Neural progenitor cell (in vitro differentiated cells): Measurements from ENCODE around the gene OGFOD1. TPM values are rescaled to one million over a fixed set of nuclear protein-coding genes. Genes with fewer than 3 reads are reported as not detected.

ENCODE experiments used
- DNase-seq: peaks from one replicate; pipeline ENCODE4 v3.0.0-alpha.2; 2016; ENCODE audit warnings: low spot score
- H2AFZ ChIP-seq: fragments of 200-600 bp; sonication (generic); replicated peaks from 2 replicates; pipeline ENCODE4 v1.6.1; 2016; ENCODE audit warnings: antibody characterized with exemption
- H3F3A ChIP-seq: fragments of 200-600 bp; sonication (generic); 2 replicates; pipeline ENCODE4 v1.6.1; 2016; ENCODE audit warnings: antibody characterized with exemption, low read depth
- H3K27ac ChIP-seq: fragments of 200-600 bp; sonication (generic); 2 replicates; pipeline ENCODE4 v1.5.1; 2016; ENCODE audit warnings: mild to moderate bottlenecking
- H3K27me3 ChIP-seq: fragments of 200-600 bp; sonication (generic); 2 replicates; pipeline ENCODE4 v1.6.1; 2016; ENCODE audit warnings: mild to moderate bottlenecking, moderate library complexity
- H3K36me3 ChIP-seq: fragments of 200-600 bp; sonication (generic); 2 replicates; pipeline ENCODE4 v1.5.1; 2016
- H3K4me1 ChIP-seq: fragments of 200-600 bp; sonication (generic); 2 replicates; pipeline ENCODE4 v1.6.1; 2016; ENCODE audit warnings: mixed run types
- H3K4me2 ChIP-seq: fragments of 200-600 bp; sonication (generic); 2 replicates; pipeline ENCODE4 v1.6.1; 2016
- H3K4me3 ChIP-seq: fragments of 200-600 bp; sonication (generic); 2 replicates; pipeline ENCODE4 v1.5.1; 2016
- H3K79me2 ChIP-seq: fragments of 200-600 bp; sonication (generic); 2 replicates; pipeline ENCODE4 v1.6.1; 2016; ENCODE audit warnings: low read depth
- H3K9ac ChIP-seq: fragments of 200-600 bp; sonication (generic); 2 replicates; pipeline ENCODE4 v1.6.1; 2016
- H3K9me3 ChIP-seq: fragments of 200-600 bp; sonication (generic); 2 replicates; pipeline ENCODE4 v1.5.1; 2016; ENCODE audit warnings: low read depth
- H4K20me1 ChIP-seq: fragments of 200-600 bp; sonication (generic); 2 replicates; pipeline ENCODE4 v1.6.1; 2016; ENCODE audit warnings: low read depth
- H3K27ac Mint-ChIP-seq: 3 replicates; pipeline ENCODE4 v1.8.0; 2021; ENCODE audit warnings: mixed read lengths
- H3K27me3 Mint-ChIP-seq: 2 replicates; pipeline ENCODE4 v1.8.0; 2022; ENCODE audit warnings: low read depth, mild to moderate bottlenecking, inconsistent platforms, moderate library complexity, mixed read lengths; ENCODE audit not compliant: insufficient read depth
- H3K36me3 Mint-ChIP-seq: 3 replicates; pipeline ENCODE4 v1.8.0; 2021; ENCODE audit warnings: mixed read lengths
- H3K4me1 Mint-ChIP-seq: 3 replicates; pipeline ENCODE4 v1.8.0; 2021; ENCODE audit warnings: mixed read lengths
- H3K4me3 Mint-ChIP-seq: 3 replicates; pipeline ENCODE4 v1.8.0; 2021; ENCODE audit warnings: mild to moderate bottlenecking, moderate library complexity, mixed read lengths
- H3K9me3 Mint-ChIP-seq: 3 replicates; pipeline ENCODE4 v1.8.0; 2020; ENCODE audit warnings: mixed read lengths
- EZH2 ChIP-seq: fragments of 200-600 bp; sonication (generic); IDR thresholded peaks from 2 replicates; pipeline ENCODE4 v1.6.1; 2017; ENCODE audit warnings: antibody characterized with exemption, mild to moderate bottlenecking, moderate library complexity
- EZH2phosphoT487 ChIP-seq: fragments of 200-600 bp; sonication (generic); IDR thresholded peaks from 2 replicates; pipeline ENCODE4 v1.6.1; 2017; ENCODE audit warnings: antibody characterized with exemption
- total RNA-seq: library from RNA; depleted of rRNA; stranded (reverse); fragments of >200 nt; gene quantifications from 2 replicates; pipeline ENCODE4 v1.2.3, GENCODE V29; 2015; ENCODE audit warnings: low replicate concordance
- TF ChIP-seq, protein P1 (sequence below): fragments of 200-600 bp; sonication (generic); IDR thresholded peaks from 2 replicates; pipeline ENCODE4 v1.5.1; 2017; ENCODE audit warnings: antibody characterized with exemption, mild to moderate bottlenecking

The OGFOD1 gene
- total RNA-seq, 1 donor from 2014 or later = 73.4 TPM

DNA sequence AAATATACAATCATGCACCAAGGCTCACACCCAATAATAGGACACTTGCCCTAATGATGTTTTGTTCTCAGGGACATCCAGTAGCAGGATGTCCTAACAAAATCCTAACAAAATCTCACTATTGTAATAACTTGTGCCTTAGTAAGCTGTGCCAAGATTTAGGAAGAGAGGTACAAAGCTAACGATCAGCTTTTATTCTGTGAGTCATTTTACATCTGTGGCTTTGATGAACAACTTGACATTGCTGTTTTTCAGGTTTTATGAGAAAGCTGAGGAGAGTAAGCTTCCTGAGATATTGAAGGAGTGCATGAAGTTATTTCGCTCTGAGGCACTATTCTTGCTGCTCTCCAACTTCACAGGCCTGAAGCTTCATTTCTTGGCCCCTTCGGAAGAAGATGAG is 18.9 kb downstream of the OGFOD1 start:
- H3K9ac ChIP-seq = no peak overlapping the region
- H3K4me1 ChIP-seq = no peaks in the 10 kb centered on the region
- no peak overlapping the region for H3K4me3 ChIP-seq
- DNase-seq = no peak
- H3K27ac ChIP-seq = no peak overlapping the region
- H3K79me2 ChIP-seq = no peaks in the 10 kb centered on the region
- Mint-ChIP-seq H3K9me3 (no peaks in the 10 kb centered on the region), H3K36me3 (peaks cover 37% of the 10 kb centered on the region), H3K4me1 (peaks cover 7% of the 10 kb centered on the region), H3K4me3 (no peak overlapping the region), H3K27me3 (no peaks in the 10 kb centered on the region), H3K27ac (no peak overlapping the region)
- no peaks in the 10 kb centered on the region for H4K20me1 ChIP-seq
- H3F3A ChIP-seq = no peaks in the 10 kb centered on the region
- TF ChIP-seq EZH2phosphoT487 (no peak), EZH2 (no peak)
- TF ChIP-seq, protein P1, sequence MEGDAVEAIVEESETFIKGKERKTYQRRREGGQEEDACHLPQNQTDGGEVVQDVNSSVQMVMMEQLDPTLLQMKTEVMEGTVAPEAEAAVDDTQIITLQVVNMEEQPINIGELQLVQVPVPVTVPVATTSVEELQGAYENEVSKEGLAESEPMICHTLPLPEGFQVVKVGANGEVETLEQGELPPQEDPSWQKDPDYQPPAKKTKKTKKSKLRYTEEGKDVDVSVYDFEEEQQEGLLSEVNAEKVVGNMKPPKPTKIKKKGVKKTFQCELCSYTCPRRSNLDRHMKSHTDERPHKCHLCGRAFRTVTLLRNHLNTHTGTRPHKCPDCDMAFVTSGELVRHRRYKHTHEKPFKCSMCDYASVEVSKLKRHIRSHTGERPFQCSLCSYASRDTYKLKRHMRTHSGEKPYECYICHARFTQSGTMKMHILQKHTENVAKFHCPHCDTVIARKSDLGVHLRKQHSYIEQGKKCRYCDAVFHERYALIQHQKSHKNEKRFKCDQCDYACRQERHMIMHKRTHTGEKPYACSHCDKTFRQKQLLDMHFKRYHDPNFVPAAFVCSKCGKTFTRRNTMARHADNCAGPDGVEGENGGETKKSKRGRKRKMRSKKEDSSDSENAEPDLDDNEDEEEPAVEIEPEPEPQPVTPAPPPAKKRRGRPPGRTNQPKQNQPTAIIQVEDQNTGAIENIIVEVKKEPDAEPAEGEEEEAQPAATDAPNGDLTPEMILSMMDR = no peak
- H3K27me3 ChIP-seq = no peaks in the 10 kb centered on the region
- no peaks in the 10 kb centered on the region for H3K9me3 ChIP-seq
- H3K4me2 ChIP-seq = no peak overlapping the region
- H2AFZ ChIP-seq = no peak overlapping the region
- peaks cover 18% of the 10 kb centered on the region for H3K36me3 ChIP-seq

DNA sequence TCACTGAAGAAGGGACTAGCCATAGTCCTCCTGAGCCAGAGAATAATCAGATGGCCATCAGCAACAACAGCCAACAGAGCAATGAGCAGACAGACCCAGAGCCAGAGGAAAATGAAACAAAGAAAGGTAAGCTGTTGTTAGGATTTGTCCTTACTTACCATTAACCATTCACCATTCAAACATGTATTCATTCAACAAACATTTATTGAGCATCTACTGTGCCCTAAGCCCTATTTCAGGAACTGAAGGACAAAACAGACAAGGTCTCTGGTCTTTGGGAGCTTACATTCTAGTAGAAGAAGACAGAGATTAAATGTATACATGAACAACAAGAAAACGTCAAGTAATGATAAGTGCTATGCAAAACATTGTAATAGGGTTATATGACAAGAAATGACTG is 19.3 kb downstream of the OGFOD1 start:
- H3F3A ChIP-seq = no peaks in the 10 kb centered on the region
- Mint-ChIP-seq H3K9me3 (no peaks in the 10 kb centered on the region), H3K4me3 (no peak overlapping the region), H3K27me3 (no peaks in the 10 kb centered on the region), H3K27ac (no peak overlapping the region), H3K36me3 (peaks cover 36% of the 10 kb centered on the region), H3K4me1 (peaks cover 11% of the 10 kb centered on the region)
- no peaks in the 10 kb centered on the region for H3K9me3 ChIP-seq
- H3K27me3 ChIP-seq = no peaks in the 10 kb centered on the region
- H3K79me2 ChIP-seq = no peaks in the 10 kb centered on the region
- no peaks in the 10 kb centered on the region for H4K20me1 ChIP-seq
- TF ChIP-seq, protein P1 = no peak
- TF ChIP-seq EZH2 (no peak), EZH2phosphoT487 (no peak)
- no peak overlapping the region for H3K27ac ChIP-seq
- no peak overlapping the region for H3K9ac ChIP-seq
- H2AFZ ChIP-seq = no peak overlapping the region
- peaks cover 18% of the 10 kb centered on the region for H3K36me3 ChIP-seq
- DNase-seq = no peak
- no peak overlapping the region for H3K4me3 ChIP-seq
- no peak overlapping the region for H3K4me2 ChIP-seq
- H3K4me1 ChIP-seq = no peaks in the 10 kb centered on the region

DNA sequence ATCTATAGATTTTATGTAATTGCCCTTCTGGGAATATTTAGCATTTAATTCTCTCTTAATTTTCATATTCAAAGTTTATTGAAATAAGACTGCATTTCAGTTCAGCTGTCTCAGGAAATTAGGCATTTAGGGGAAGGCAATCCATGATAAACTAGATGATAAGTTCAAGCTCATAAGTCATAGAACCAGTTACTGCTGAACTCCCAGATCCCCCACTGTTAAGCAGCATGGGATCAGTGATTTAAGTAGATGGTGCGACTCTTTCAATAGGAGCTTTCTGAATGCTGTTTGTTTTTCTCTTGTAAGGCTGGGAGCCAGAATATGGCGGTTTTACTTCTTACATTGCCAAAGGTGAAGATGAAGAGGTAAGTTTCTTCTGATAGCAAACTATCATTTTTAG is 23.8 kb downstream of the OGFOD1 start:
- no peaks in the 10 kb centered on the region for H3K9me3 Mint-ChIP-seq
- H3K27ac ChIP-seq = no peak overlapping the region
- H3K4me2 ChIP-seq = no peak overlapping the region
- peaks cover 13% of the 10 kb centered on the region for H3K4me1 Mint-ChIP-seq
- H3K4me3 Mint-ChIP-seq = no peak overlapping the region
- TF ChIP-seq EZH2phosphoT487 (no peak), EZH2 (no peak)
- TF ChIP-seq, protein P1 = no peak
- no peaks in the 10 kb centered on the region for H4K20me1 ChIP-seq
- no peak overlapping the region for H3K27ac Mint-ChIP-seq
- H3K9me3 ChIP-seq = no peaks in the 10 kb centered on the region
- H3K79me2 ChIP-seq = no peaks in the 10 kb centered on the region
- DNase-seq = no peak
- no peaks in the 10 kb centered on the region for H3K27me3 Mint-ChIP-seq
- no peak overlapping the region for H2AFZ ChIP-seq
- no peaks in the 10 kb centered on the region for H3F3A ChIP-seq
- peaks cover 10% of the 10 kb centered on the region for H3K36me3 ChIP-seq
- peaks cover 41% of the 10 kb centered on the region for H3K36me3 Mint-ChIP-seq
- H3K4me3 ChIP-seq = no peak overlapping the region
- no peaks in the 10 kb centered on the region for H3K4me1 ChIP-seq
- H3K9ac ChIP-seq = no peak overlapping the region
- H3K27me3 ChIP-seq = no peaks in the 10 kb centered on the region
